GM19239 (cell line): ENCODE results near the gene PCDH9.

Source experiments
- DNase-seq: peaks from one replicate; pipeline ENCODE4 v3.0.0; 2011; ENCODE audit warnings: low spot score; ENCODE audit not compliant: insufficient read length
- FAIRE-seq: peaks from 2 replicates; lab custom pipeline; 2011; peaks lifted over from hg19 to GRCh38; lab: Jason Lieb, UNC

The PCDH9 gene

DNA sequence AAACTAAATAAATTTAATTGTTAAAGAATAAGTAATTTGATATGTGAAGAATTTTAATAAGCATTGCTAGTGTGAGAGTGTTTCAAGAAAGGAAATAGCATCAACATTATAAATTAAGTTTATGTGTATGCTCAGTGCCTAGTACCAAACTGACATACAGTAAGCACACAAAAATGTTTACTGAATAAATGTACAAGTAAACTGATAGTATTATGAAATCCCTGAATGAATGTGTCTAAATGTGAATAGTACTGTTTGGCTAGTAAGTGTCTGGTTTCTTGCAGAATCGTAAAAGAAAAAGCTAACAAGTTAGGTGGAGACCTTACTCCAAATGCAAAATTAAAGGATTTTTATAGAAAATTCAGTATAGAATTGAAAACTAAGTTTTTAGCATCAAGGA, 233.6 kb downstream of the PCDH9 start:
- DNase-seq, result no peak
- FAIRE-seq, result no peak

DNA sequence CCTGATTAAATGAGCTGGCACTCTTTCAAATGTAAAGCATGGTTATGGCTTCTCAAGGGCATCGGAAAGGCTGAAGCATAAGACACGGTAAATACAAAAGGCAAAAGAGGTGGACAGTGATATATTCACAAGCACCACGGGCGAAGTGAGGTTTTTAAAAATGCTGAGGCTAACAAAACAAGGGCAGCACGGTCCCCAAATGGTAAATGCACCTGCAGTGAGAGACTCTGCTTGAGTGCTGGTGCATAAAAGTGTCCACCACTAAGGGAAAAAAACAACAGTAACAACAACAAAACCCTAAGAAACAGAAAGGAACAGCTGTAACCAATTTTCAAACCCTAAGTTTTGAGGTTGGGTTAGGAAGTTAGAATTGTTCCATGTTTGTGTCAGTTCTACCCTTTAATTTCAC, 234.9 kb downstream of the PCDH9 start:
- DNase-seq (no peak), FAIRE-seq (peak; percentile 90)

DNA sequence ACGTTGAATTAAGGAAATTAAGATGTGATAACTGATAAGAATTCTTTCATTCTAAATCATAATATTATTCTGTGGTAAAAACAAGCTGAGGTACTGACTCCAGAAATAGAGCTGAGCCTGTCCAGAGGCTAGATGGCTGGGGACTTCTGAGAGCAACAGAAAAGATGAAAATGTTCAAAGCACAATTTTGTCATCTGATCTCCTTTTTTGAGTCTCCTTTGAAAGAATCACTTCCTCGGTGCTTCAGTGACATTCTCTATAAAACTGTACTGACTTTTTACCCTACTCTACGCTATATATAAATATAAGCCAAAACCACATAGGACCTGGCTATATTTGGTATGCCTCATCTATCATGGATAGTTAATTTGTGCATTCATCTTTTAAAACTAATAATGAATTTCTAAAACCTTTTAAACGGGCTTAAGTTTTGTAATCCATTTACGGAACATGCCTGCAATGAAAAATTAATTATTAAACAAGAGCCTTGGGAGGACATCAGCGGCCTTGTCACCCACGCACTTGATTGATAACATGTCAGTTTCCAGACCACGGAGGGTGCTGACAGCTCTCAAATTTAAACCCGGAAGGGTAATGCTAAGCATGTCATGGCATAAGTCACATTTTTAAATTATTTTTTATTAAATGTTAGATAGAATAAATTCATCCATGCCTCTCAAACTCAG, 235.5 kb downstream of the PCDH9 start:
- DNase-seq (no peak), FAIRE-seq (no peak)

DNA sequence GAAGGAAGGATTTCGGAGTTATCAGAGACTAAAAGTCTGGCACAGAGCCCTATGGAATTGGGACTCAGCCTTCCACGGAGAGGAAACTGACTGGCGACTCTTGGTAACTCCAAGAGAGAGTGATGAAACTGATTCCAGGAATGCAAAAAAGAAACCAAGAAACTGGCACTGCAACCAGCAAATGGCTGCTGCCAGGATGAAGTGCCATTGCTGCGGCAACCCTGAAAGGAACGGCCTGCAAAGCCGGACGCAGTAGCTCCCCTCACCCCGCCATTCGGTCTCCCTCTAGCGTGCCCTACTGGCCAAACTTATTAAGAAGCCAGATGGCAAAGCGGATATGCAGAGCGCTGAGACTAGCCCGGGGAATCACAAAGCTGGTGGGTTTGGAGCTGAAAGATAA, 236.0 kb downstream of the PCDH9 start:
- DNase-seq, result no peak
- peak; percentile 75 for FAIRE-seq

DNA sequence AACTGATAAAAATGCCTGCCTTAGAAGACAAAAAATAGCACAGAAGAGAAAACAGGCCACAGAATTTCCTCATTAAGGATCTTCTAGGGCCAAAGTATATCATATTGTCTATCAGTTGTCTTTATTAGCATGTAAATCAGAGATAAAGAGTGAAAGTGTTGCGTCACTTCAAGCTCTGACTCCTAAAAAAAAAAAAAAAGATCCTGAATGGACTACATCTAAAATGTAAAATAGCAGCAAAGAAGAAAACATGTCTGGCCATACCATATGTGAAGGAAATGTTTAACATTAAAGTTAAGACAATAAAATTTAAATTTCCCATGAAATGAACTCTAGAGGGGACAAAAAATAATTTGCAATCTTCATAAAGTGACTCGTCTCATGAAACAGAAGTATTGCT, 237.4 kb downstream of the PCDH9 start:
- no peak for FAIRE-seq
- DNase-seq, result no peak

DNA sequence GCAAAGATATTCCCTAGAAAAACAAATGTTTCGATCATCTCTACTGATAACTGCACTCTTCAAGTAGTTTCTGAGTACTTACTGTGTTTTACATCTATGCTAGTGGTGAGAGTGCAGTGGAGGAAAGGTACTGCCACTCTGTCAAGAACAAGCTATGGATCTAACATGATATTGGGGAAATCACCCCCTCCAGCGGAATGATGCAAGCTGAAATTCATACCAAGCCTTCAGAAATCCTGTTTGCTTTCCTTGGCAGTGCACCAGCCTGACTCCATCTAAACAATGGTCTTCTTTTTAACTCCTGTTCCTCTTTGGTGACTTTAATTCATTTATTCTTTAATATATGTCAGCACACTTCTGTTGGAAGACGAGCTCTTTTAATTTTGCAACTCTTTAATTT, 238.0 kb downstream of the PCDH9 start:
- no peak for DNase-seq
- peak; percentile 14 for FAIRE-seq

DNA sequence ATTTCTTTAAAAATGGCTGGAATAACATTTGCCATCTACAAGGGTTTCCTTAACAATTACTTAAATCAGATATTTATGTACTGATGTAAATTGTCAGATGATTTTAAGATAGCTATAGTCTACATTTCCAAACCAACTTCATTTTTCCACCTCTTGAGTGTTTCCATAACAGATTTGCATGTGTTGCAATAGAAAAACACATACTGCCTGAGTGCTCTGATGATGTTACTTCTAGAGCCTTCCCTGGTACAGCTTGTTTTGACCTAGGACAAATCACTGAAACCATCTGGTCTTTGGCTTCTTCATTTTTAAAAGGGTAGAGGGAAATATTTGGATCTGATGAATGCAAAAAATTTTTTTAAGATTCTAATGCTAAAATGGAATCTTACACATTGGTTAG, 245.9 kb downstream of the PCDH9 start:
- DNase-seq (no peak), FAIRE-seq (no peak)

DNA sequence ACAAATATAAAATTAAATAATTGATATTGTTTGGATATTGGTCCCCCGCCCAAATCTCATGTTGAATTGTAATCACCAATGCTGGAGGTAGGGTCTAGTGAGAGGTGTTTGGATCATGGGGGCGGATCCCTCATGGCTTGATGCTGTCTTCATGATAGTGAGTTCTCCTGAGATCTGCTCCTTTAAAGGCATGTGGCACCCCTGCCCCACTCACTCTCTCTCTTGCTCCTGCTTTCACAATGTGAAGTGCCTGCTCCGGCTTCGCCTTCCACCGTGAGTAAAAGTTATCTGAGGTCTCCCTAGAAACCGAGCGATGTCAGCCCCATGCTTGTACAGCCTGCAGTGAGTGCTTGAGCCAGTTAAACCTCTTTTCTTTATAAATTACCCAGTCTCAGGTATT, 248.2 kb downstream of the PCDH9 start:
- no peak for FAIRE-seq

DNA sequence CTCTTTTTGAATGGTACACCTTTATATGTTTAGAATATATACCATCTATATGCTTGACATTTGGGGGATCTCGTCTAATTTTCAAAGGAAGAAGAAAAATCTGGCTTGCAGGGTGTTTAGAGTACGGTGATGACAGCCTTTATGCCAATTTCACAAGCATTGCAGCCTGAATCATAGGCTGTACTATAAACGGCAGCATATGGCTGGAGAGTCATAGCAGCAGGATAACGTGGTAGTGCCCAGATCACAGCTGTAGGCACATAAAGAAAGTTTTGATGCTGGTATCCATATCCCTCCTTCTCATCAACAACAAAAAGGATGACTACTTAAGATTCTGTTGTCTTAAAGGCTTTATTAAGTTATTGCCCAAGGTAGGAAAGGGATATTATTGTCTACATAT, 253.0 kb downstream of the PCDH9 start:
- no peak for FAIRE-seq

More for the DNA sequence above, 248.2 kb downstream of the PCDH9 start:
- no peak for DNase-seq

DNA sequence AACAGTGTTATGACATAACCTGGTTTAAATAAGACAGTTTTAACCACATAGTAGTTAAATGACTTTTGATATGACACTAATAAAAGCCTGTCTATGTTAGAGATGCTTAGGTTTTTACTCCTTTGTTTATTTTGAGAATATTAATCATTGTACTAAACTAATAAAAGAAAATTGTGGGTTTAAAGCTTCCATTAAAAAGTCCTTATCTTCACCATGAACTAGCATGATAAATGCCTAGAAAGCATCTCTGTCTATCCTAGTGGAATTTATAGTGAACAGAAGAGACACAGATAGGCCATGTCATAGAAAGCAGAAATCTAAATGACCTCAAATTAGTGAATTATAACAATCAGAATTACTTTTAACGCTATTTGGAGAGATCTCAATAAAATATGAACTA, 255.2 kb downstream of the PCDH9 start:
- FAIRE-seq (no peak), DNase-seq (no peak)

More for the DNA sequence above, 253.0 kb downstream of the PCDH9 start:
- DNase-seq, result no peak

DNA sequence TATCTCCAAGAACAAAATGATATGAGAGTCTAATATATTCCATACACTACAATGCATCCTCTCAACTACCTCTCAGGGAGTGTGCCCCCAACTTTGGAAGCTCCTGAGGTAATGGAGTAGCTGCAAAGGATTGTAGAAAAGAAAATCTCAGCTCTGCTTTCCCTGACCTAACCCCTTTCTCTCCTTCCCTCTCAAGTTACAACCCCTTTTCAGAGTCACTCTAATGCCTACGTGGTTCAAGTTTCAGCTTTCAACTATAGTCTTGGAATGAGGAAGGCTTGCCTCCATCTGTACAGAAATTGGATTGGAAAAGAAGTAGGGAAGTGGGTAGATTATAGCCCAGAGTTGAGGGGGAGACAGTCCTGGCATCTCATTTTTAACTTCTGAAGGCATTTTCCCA, 256.0 kb downstream of the PCDH9 start:
- no peak for DNase-seq
- no peak for FAIRE-seq

DNA sequence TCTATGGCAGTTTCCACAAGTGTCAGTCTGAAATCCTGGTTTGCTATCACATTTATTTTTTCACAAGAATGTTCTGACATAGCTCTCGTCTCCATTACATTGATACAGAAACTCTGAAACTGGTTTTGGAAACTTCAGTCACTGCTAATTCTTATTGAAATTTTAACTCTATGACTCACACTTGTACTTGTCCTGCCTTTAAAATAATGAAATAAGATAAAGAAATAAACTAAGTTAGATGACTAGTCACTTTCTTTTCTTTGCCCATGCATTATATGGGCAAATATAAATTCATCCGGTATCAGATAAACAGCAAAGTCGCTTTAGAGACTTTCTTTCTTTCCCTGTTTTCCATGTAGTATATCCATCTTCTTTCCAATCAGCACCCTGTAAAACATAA, 257.5 kb downstream of the PCDH9 start:
- FAIRE-seq, result no peak
- no peak for DNase-seq

DNA sequence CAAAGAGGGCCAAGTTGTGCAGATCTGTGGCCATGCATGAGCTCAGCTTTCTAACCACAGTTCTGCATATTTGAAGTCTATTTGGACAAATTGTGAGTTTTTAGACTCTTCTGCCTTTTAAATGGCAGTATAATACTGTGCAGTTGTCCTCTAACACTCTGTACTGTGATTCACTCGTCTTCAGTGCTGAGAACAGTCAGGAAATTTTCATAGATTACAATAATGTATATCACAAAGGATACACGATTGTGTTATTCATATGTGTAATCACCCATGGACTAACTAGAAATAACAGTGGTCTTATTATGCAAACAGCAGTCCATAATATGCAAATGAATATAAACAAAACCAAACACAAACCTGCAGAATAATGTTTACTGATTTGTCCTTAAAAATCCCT, 259.1 kb downstream of the PCDH9 start:
- DNase-seq, result no peak
- no peak for FAIRE-seq

DNA sequence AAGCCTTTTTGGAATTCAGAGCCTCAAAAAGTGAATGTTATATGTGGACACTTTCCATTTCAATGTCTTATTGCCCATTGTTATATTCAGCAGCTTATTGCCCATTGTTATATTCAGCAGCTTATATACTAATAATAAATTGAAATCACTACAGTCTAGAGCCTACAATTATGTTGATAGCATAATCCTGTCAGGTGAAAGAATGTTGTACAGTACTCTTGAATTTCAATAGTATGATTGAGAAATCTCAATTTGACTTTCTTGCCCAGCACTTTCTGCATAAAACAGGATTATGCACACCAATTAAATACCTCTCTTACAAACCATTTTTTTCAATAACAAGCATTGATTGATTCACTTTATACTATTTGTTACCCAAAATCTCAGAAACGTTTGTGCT, 260.8 kb downstream of the PCDH9 start:
- DNase-seq, result no peak
- no peak for FAIRE-seq

DNA sequence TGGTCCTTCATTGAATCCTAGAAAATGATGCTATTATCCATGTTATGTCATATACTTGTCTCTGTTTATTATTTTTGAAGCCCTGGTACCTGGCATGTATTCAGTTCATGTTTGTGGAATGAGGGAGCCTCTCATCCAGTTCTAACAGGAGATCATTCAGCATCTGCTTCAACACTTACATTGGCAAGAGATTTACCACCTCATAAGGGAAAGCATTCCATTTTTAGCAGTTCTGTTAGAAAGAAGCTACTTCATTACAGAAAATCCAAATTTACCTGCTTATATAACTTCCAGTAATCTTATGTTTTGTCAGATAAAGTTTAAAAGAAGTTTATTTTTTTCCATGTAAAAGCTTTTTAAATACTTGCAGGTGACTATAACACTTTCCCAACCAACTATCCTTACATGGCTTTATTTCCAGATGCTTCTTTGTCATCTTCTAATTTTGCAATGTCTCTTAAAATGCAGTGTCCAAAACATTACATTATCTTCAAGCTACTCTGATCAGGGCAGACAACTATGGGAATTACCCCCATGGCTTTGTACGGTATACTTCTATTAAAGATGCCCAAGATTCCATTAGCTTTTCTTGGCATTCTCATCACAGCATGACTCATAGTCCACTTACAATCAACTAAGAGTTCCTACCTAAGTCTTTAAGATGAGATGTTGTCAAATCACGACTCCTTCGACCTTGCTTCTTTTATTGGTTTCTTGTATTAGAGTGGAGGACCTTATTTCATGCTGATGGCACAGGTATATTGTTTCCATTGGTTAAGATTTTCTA, 262.1 kb downstream of the PCDH9 start:
- DNase-seq (no peak), FAIRE-seq (no peak)

DNA sequence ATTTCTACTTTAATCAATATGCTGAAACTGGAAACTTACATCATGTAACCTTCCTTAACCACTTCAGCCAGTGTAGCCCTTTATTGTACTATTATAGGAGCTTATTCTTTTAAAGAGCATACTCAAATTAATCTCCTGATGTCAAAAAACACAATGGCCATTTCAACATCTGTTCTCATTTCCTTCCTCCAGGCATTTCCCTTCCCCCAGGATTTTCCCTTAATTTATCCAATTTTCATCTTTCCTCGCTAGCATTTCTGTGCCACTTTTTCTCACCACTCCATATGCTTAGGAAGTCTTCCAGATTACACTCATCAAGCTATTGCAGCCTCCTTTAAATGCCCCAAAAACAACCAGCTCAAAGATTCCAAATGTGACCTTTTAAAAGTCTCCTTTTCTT, 265.0 kb downstream of the PCDH9 start:
- DNase-seq (no peak), FAIRE-seq (no peak)

DNA sequence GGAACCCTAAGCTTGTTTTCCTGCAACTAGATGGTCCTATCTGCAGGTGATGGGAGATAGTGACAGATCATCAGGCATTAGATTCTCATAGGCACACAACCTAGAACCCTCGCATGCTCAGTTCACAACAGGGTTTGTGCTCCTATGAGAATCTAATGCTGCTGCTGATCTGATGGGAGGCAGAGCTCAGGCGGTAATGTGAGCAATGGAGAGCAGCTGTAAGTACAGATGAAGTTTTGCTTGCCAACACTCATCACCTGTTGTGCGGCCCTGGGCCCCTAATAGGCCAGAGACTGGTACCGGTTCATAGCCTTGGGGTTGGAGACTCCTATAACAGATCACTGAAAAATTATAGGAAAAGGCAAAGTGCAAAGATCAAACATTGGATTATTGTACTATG, 267.2 kb downstream of the PCDH9 start:
- DNase-seq (no peak), FAIRE-seq (no peak)

DNA sequence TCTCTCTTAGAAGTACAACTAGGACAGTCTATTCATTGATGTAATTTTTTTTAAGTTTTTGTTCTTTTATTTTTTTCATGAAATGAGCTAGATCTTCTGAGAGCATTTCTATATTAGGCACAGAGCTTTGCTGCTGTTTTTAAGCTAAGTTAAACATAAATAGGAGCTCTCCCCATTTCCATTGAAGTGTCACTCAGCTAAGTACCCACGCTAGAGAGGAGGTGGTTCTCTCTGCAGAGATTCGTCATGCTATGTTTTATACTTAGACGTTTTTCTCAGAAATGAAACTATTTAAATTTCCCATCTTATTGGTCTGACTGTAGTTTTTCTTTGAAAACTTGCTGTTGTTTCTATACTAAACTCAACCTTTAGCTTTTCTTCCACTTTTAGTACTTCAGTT, 271.5 kb downstream of the PCDH9 start:
- no peak for DNase-seq
- no peak for FAIRE-seq

DNA sequence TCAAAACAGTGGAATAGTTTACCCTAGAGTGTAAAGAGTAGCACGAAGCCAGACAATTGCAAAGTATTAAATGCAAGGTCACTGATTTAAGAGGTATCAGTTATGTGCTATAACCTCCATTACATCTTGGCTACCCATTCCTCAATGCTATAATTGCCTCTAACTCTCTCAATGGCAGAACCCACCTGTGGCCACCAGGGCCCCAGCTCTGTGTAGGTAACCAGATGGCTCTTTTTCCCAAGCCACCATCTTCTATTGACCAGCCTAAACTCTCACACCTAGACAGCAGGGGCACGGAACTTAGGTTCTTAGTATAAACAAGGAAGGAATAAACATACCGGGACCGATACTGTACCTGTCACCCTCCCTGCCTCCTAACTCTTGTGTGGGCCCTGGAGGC, 277.6 kb downstream of the PCDH9 start:
- FAIRE-seq, result no peak
- DNase-seq, result no peak

DNA sequence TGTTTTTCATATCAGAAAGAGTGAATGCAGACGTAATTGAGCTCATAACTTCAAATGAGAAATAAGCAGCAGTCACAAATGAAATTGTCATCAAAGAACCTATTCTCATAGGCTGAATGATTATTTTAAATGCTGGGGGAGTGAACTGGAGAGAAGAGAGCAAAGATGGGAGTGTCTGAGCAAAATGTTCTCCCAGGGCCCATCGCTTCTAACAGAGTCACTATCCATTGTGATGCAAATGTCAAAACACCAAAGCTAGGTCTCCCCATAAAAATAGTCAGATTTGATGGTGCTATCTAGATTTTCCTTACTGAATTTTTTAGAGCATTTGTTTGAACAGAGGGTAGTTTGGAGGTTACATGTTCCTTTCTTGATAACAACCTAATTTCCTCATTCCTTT, 278.7 kb downstream of the PCDH9 start:
- no peak for DNase-seq
- FAIRE-seq, result no peak

DNA sequence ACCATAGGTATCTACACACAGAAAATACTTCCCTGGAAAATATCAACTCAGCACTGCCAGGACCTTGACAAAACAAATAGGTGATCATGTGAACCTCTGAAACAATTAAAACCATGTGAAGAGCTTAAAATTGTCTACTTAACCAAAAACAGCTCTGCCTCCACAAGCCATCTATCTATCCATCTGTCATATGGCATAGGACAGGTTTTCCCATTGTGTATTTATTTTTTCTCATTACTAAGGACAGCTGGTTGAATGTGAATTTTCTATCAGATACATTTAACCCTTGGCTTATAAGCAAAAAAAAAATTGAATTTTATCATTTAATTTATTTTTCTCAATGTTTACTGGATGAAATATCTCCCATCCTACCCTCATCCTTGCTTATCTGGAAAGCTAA, 279.5 kb downstream of the PCDH9 start:
- no peak for FAIRE-seq
- DNase-seq, result no peak

DNA sequence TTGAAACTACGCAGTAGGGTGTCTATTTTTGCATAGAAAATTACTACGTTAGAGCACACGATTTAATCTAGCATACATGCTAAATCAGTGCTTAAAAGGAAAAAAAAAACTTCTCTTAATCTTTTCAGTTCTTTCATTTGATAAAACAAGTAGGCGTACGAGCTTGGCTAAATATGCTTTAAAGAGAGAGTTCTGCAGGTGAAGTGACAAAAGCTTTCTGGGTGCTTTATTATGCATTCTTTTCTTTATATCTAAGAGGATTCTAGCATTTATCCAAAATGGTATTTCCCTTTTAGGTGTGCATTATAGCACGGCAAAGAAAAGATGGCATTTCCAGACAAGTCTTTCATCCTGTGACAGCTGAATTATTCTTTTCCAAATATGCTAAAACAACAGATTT, 281.2 kb downstream of the PCDH9 start:
- no peak for FAIRE-seq
- no peak for DNase-seq
